Mammary epithelial cell (primary cell): ENCODE measurements around the gene MAP2K4.

Experiments
- EZH2 ChIP-seq: IDR thresholded peaks from 2 replicates; pipeline ENCODE4 v1.6.1; 2012; ENCODE audit warnings: low read length, inconsistent platforms, borderline replicate concordance
- TF ChIP-seq, protein P1 (sequence below), 2 donors: IDR thresholded peaks in 1 of 2; conservative IDR thresholded peaks in 1 of 2; 2 replicates each; pipeline ENCODE4 v1.5.1; 2011 to 2012; ENCODE audit warnings: inconsistent platforms in 2 of 2, low read length in 2 of 2, mild to moderate bottlenecking in 2 of 2, control low read depth in 1 of 2, low read depth in 1 of 2; ENCODE audit not compliant: insufficient read depth in 1 of 2; ENCODE audit errors: extremely low read depth in 1 of 2

DNA sequence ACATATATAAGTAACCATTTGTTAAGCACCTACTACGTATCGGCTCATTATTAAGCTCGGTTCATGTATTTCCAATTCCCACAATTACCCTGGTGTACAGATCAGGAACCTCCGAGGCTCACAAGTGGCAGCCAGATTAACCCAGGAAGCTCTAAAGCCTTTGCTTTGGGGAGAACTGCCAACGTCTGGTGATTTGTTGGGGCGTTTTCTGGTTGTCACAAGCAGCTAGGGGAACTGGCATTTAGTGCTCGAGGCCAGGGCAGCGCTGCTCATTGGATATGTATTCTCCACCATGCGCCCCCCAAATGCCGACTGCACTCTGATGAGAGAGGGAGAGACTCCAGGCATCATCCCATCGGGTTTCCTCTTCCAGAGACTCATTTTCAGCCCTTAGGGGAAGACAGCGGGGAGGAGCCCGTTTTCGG, 23.9 kb upstream of the MAP2K4 start:
- TF ChIP-seq, protein P1, sequence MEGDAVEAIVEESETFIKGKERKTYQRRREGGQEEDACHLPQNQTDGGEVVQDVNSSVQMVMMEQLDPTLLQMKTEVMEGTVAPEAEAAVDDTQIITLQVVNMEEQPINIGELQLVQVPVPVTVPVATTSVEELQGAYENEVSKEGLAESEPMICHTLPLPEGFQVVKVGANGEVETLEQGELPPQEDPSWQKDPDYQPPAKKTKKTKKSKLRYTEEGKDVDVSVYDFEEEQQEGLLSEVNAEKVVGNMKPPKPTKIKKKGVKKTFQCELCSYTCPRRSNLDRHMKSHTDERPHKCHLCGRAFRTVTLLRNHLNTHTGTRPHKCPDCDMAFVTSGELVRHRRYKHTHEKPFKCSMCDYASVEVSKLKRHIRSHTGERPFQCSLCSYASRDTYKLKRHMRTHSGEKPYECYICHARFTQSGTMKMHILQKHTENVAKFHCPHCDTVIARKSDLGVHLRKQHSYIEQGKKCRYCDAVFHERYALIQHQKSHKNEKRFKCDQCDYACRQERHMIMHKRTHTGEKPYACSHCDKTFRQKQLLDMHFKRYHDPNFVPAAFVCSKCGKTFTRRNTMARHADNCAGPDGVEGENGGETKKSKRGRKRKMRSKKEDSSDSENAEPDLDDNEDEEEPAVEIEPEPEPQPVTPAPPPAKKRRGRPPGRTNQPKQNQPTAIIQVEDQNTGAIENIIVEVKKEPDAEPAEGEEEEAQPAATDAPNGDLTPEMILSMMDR (conservative IDR thresholded peaks at IDR 0.05 in 1 of 2, IDR thresholded peaks at IDR 0.05 in 1 of 2; ENCODE audit: extremely low read depth in 1 of 2, insufficient read depth in 1 of 2, low read depth in 1 of 2, low read length in 2 of 2), result peak in 1 of 2 donors; percentile 11
- TF ChIP-seq EZH2, result no peak
